ENCODE data around the gene HOXD1. TPM values are rescaled to one million over a fixed set of nuclear protein-coding genes. Genes with fewer than 3 reads are reported as not detected.

The HOXD1 gene
- total RNA-seq, 1 donor from 2014 or later = not detected

DNA sequence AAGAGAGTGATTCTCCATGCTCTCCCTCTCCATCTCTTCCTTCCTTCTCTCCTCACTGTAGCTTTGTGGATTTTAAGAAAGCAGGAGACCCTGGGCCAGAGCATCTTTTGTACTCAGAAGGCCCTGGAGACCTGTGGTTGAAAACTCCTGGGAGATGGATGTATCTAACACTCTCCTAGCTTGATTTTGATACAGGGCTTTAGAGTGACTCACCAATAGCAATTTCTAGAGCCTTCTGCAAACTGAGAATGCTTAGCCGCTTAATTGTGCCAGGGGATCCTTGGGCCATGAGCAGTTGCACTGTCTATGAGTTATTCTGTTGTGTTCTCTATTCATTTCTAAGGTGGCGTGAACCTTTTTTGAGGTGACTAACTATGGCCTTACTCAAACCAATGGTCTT lies 17.7 kb downstream of the HOXD1 start:
- intact Hi-C loops (cut with micrococcal nuclease) = no loop called here
- Mint-ChIP-seq H3K27ac (no peak overlapping the region), H3K9me3 (no peaks in the 10 kb centered on the region), H3K4me3 (no peak overlapping the region), H3K36me3 (ENCODE audit: low read depth) (no peaks in the 10 kb centered on the region), H3K27me3 (peaks cover 16% of the 10 kb centered on the region), H3K4me1 (no peaks in the 10 kb centered on the region)
- ChIA-PET CTCF (no interaction called here), POLR2A (no interaction called here)
- DNase-seq (no peak), ATAC-seq (ENCODE audit: low read depth) (no peak)
- TF ChIP-seq, protein P1, sequence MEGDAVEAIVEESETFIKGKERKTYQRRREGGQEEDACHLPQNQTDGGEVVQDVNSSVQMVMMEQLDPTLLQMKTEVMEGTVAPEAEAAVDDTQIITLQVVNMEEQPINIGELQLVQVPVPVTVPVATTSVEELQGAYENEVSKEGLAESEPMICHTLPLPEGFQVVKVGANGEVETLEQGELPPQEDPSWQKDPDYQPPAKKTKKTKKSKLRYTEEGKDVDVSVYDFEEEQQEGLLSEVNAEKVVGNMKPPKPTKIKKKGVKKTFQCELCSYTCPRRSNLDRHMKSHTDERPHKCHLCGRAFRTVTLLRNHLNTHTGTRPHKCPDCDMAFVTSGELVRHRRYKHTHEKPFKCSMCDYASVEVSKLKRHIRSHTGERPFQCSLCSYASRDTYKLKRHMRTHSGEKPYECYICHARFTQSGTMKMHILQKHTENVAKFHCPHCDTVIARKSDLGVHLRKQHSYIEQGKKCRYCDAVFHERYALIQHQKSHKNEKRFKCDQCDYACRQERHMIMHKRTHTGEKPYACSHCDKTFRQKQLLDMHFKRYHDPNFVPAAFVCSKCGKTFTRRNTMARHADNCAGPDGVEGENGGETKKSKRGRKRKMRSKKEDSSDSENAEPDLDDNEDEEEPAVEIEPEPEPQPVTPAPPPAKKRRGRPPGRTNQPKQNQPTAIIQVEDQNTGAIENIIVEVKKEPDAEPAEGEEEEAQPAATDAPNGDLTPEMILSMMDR (IDR thresholded peaks at IDR 0.05) = no peak

DNA sequence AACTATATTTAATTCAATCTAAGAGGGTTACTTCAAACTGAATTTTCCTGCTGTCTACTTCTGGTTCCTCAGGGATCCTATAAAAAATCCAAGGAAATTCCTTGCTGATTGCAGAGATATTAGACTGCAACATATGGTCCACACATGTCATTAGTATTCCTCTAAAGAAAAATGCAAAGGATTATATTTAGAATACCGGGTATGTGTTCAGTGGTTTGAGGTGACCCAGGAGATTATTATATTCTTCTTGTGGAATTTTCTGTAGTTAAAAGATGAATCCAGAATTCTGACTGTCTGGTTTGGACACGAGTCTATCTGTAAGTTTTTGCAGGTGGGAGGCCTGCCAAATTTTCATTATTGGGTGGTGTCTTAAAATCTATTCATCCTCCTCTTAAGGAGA lies 18.2 kb downstream of the HOXD1 start:
- ATAC-seq (ENCODE audit: low read depth) (no peak), DNase-seq (no peak)
- ChIA-PET CTCF (no interaction called here), POLR2A (no interaction called here)
- no peaks in the 10 kb centered on the region for H3K36me3 Mint-ChIP-seq (ENCODE audit: low read depth)
- H3K4me3 Mint-ChIP-seq = no peak overlapping the region
- H3K27me3 Mint-ChIP-seq = peaks cover 17% of the 10 kb centered on the region
- no peak overlapping the region for H3K27ac Mint-ChIP-seq
- H3K4me1 Mint-ChIP-seq = no peaks in the 10 kb centered on the region
- no peaks in the 10 kb centered on the region for H3K9me3 Mint-ChIP-seq
- TF ChIP-seq, protein P1 (IDR thresholded peaks at IDR 0.05) = no peak
- intact Hi-C loops (cut with micrococcal nuclease) = no loop called here

DNA sequence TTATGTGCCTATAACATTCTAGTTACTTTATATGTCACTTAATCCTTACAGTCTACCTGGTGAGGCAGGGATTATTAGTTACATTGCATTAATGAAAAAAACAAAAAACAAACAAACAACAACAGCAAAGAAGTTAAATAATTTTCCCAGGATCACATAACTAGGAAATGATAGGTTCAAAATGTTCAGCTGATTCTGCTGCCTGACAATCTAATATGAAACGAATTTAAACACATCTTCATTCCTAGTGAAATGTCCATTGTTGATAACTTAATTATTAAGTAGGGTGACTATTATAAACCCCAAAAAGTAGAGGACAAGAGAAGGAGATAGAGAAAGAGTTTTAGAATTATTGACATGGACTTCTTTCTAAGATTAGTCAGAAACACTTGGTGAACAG lies 22.6 kb downstream of the HOXD1 start:
- H3K27me3 Mint-ChIP-seq = peaks cover 10% of the 10 kb centered on the region
- no peak overlapping the region for H3K4me3 Mint-ChIP-seq

DNA sequence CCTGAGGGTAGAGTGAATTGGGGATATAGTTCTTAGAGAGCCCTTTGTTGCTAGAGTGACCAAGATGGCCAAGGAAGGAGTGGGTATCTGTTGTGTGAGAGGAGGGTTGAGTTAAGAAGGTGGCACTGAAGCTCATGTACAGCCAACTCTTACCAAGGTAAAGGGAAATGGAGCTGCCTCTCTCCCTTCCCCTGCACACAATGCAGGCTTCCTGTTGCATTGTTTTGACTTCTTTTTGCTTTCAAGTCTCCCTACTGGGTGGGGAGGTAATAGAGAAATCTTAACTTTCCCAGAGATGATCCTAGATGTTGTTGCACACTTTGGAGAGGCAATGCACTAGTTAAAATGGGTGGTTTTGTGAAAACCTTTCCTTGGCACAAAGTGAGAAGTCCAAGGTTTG lies 23.8 kb downstream of the HOXD1 start:
- Mint-ChIP-seq H3K27ac (no peak overlapping the region), H3K4me3 (no peak overlapping the region), H3K4me1 (no peaks in the 10 kb centered on the region), H3K27me3 (peaks cover 10% of the 10 kb centered on the region), H3K36me3 (ENCODE audit: low read depth) (no peaks in the 10 kb centered on the region), H3K9me3 (no peaks in the 10 kb centered on the region)
- ChIA-PET CTCF (no interaction called here), POLR2A (no interaction called here)
- TF ChIP-seq, protein P1 (IDR thresholded peaks at IDR 0.05) = no peak
- intact Hi-C loops (cut with micrococcal nuclease) = no loop called here
- DNase-seq (no peak), ATAC-seq (ENCODE audit: low read depth) (no peak)

More for the DNA sequence above, 22.6 kb downstream of the HOXD1 start:
- Mint-ChIP-seq H3K36me3 (ENCODE audit: low read depth) (no peaks in the 10 kb centered on the region), H3K9me3 (no peaks in the 10 kb centered on the region), H3K4me1 (no peaks in the 10 kb centered on the region), H3K27ac (no peak overlapping the region)
- CTCF ChIA-PET = interaction anchor here (0.7 kb wide), 1 partner anchor 439 kb away, joined by 3 read pairs; no protein-coding TSS in a partner anchor
- TF ChIP-seq, protein P1 (IDR thresholded peaks at IDR 0.05) = no peak
- ATAC-seq (ENCODE audit: low read depth) = no peak
- intact Hi-C loops (cut with micrococcal nuclease) = no loop called here
- no peak for DNase-seq
- POLR2A ChIA-PET = no interaction called here

DNA sequence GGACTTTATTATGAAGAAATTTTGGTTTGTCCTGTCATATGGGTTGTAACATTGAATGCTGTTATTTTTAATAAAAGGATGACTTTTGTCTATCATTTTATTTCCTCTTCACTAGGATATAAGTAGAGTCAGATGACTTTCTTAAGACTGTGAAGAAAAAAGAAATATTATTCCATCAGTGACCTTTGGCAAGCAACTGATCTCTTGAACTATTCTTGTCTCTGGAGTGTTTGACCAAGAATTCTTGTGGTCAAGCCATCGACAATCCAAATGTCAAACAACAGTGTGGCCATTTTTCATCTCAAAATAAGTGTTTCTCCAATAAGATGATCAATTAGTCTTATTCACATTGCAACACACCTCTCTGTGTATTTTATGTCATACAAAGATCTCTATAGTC lies 24.9 kb downstream of the HOXD1 start:
- Mint-ChIP-seq H3K4me3 (no peak overlapping the region), H3K4me1 (no peaks in the 10 kb centered on the region), H3K27ac (no peak overlapping the region), H3K36me3 (ENCODE audit: low read depth) (no peaks in the 10 kb centered on the region), H3K9me3 (no peaks in the 10 kb centered on the region), H3K27me3 (peaks cover 10% of the 10 kb centered on the region)
- ATAC-seq (ENCODE audit: low read depth) (no peak), DNase-seq (no peak)
- intact Hi-C loops (cut with micrococcal nuclease) = no loop called here
- POLR2A ChIA-PET = no interaction called here
- CTCF ChIA-PET = no interaction called here
- TF ChIP-seq, protein P1 (IDR thresholded peaks at IDR 0.05) = no peak
